Astrocyte (in vitro differentiated cells and primary cell): ENCODE results near the gene LRRC4. TPM values are rescaled to one million over a fixed set of nuclear protein-coding genes. Genes with fewer than 3 reads are reported as not detected.
A peak's percentile ranks its signal among the peaks of the same experiment; 100 is the strongest.

Source experiments
- DNase-seq: peaks from one replicate; pipeline ENCODE4 v3.0.0-alpha.2; 2010; ENCODE audit warnings: low read depth
- FAIRE-seq: peaks from 2 replicates; lab custom pipeline; 2011; peaks lifted over from hg19 to GRCh38; lab: Jason Lieb, UNC
- H2AFZ ChIP-seq: 2 replicates; pipeline ENCODE4 v1.6.0; 2012; ENCODE audit warnings: low read depth, low read length, inconsistent platforms
- H3K27ac ChIP-seq: 2 replicates; pipeline ENCODE4 v1.5.1; 2011; ENCODE audit warnings: low read depth, low read length, inconsistent platforms
- H3K27me3 ChIP-seq: 2 replicates; pipeline ENCODE4 v1.6.0; 2011; ENCODE audit warnings: low read length, inconsistent platforms; ENCODE audit not compliant: insufficient read depth
- H3K36me3 ChIP-seq: 2 replicates; pipeline ENCODE4 v1.5.1; 2011; ENCODE audit warnings: low read length, inconsistent platforms; ENCODE audit not compliant: insufficient read depth
- H3K4me1 ChIP-seq: 2 replicates; pipeline ENCODE4 v1.5.1; 2011; ENCODE audit warnings: low read length, inconsistent platforms; ENCODE audit not compliant: insufficient read depth
- H3K4me2 ChIP-seq: 2 replicates; pipeline ENCODE4 v1.6.0; 2012; ENCODE audit warnings: low read length, inconsistent platforms
- H3K4me3 ChIP-seq: 2 replicates; pipeline ENCODE4 v1.5.1; 2011; ENCODE audit warnings: low read depth, mild to moderate bottlenecking, low read length, inconsistent platforms; ENCODE audit not compliant: insufficient read depth
- H3K79me2 ChIP-seq: 2 replicates; pipeline ENCODE4 v1.6.0; 2012; ENCODE audit warnings: mild to moderate bottlenecking, low read length, inconsistent platforms; ENCODE audit not compliant: insufficient read depth
- H3K9ac ChIP-seq: 2 replicates; pipeline ENCODE4 v1.6.0; 2012; ENCODE audit warnings: mild to moderate bottlenecking, low read length, inconsistent platforms
- H3K9me3 ChIP-seq: 2 replicates; pipeline ENCODE4 v1.5.1; 2012; ENCODE audit warnings: low read depth, mild to moderate bottlenecking, low read length, inconsistent platforms; ENCODE audit not compliant: insufficient read depth
- H4K20me1 ChIP-seq: 2 replicates; pipeline ENCODE4 v1.6.0; 2012; ENCODE audit warnings: low read length, inconsistent platforms; ENCODE audit not compliant: insufficient read depth
- H3K27ac Mint-ChIP-seq: one replicate; pipeline ENCODE4 v1.8.0; 2021; ENCODE audit warnings: mild to moderate bottlenecking, mixed read lengths; ENCODE audit not compliant: unreplicated experiment
- H3K27me3 Mint-ChIP-seq: one replicate; pipeline ENCODE4 v1.8.0; 2021; ENCODE audit warnings: low read depth, mixed read lengths; ENCODE audit not compliant: unreplicated experiment
- H3K36me3 Mint-ChIP-seq: one replicate; pipeline ENCODE4 v1.8.0; 2021; ENCODE audit warnings: low read depth, mixed read lengths; ENCODE audit not compliant: unreplicated experiment
- H3K4me1 Mint-ChIP-seq: one replicate; pipeline ENCODE4 v1.8.0; 2021; ENCODE audit warnings: low read depth, mixed read lengths; ENCODE audit not compliant: unreplicated experiment
- H3K4me3 Mint-ChIP-seq: one replicate; pipeline ENCODE4 v1.8.0; 2021; ENCODE audit warnings: mild to moderate bottlenecking, moderate library complexity, mixed read lengths; ENCODE audit not compliant: unreplicated experiment
- H3K9me3 Mint-ChIP-seq: one replicate; pipeline ENCODE4 v1.8.0; 2021; ENCODE audit warnings: mild to moderate bottlenecking, mixed read lengths; ENCODE audit not compliant: unreplicated experiment
- CTCF ChIP-seq: IDR thresholded peaks from 2 replicates; pipeline ENCODE4 v1.5.1; 2011; ENCODE audit warnings: low read depth, mild to moderate bottlenecking, inconsistent platforms, low read length, moderate library complexity; ENCODE audit not compliant: insufficient read depth
- EZH2 ChIP-seq: IDR thresholded peaks from 2 replicates; pipeline ENCODE4 v1.6.1; 2012; ENCODE audit warnings: mild to moderate bottlenecking, low read length, inconsistent platforms; ENCODE audit not compliant: insufficient read depth
- total RNA-seq: library from RNA; stranded (reverse); gene quantifications from 2 replicates; pipeline ENCODE4 v1.2.1, GENCODE V29; 2021

The LRRC4 gene
- total RNA-seq, 1 donor from 2014 or later, result 4.4 TPM

GRCh38 chr7:128059143-128059988 lies 28.1 kb upstream of the LRRC4 start:
- H3K4me3 Mint-ChIP-seq, result no peak overlapping the region
- H3K9ac ChIP-seq, result no peak overlapping the region

GRCh38 chr7:128057909-128058308 lies 26.7 kb upstream of the LRRC4 start:
- TF ChIP-seq CTCF (no peak), EZH2 (no peak)
- Mint-ChIP-seq H3K9me3 (no peaks in the 10 kb centered on the region), H3K36me3 (peaks cover 14% of the 10 kb centered on the region), H3K4me1 (peaks cover 65% of the 10 kb centered on the region), H3K27ac (peak overlapping the region; percentile 77), H3K4me3 (no peak overlapping the region), H3K27me3 (no peaks in the 10 kb centered on the region)
- Histone ChIP-seq H3K9ac (no peak overlapping the region), H2AFZ (no peak overlapping the region), H3K4me2 (peak overlapping the region; percentile 70), H3K27ac (no peak overlapping the region), H3K9me3 (no peaks in the 10 kb centered on the region), H3K4me1 (peaks cover 36% of the 10 kb centered on the region), H3K36me3 (no peaks in the 10 kb centered on the region), H4K20me1 (peaks cover 92% of the 10 kb centered on the region), H3K79me2 (no peaks in the 10 kb centered on the region), H3K4me3 (no peak overlapping the region), H3K27me3 (no peaks in the 10 kb centered on the region)
- no peak for DNase-seq
- no peak for FAIRE-seq

More at GRCh38 chr7:128059143-128059988, 28.1 kb upstream of the LRRC4 start:
- Histone ChIP-seq H3K9me3 (no peaks in the 10 kb centered on the region), H3K4me2 (no peak overlapping the region), H3K27me3 (no peaks in the 10 kb centered on the region), H4K20me1 (peaks cover 92% of the 10 kb centered on the region), H3K27ac (no peak overlapping the region), H3K79me2 (no peaks in the 10 kb centered on the region), H3K4me1 (peaks cover 37% of the 10 kb centered on the region), H2AFZ (no peak overlapping the region), H3K4me3 (no peak overlapping the region), H3K36me3 (no peaks in the 10 kb centered on the region)
- DNase-seq (peak; percentile 38), FAIRE-seq (no peak)
- Mint-ChIP-seq H3K9me3 (no peaks in the 10 kb centered on the region), H3K27me3 (no peaks in the 10 kb centered on the region), H3K27ac (peak overlapping the region; percentile 19), H3K36me3 (peaks cover 21% of the 10 kb centered on the region), H3K4me1 (peaks cover 70% of the 10 kb centered on the region)
- TF ChIP-seq EZH2, result no peak

- Histone ChIP-seq H3K27me3 (no peaks in the 10 kb centered on the region), H3K4me3 (no peak overlapping the region), H3K9ac (peak overlapping the region; percentile 1), H3K27ac (peak overlapping the region; percentile 49), H3K9me3 (no peaks in the 10 kb centered on the region), H3K79me2 (no peaks in the 10 kb centered on the region), H4K20me1 (peaks cover 92% of the 10 kb centered on the region), H3K4me1 (peaks cover 36% of the 10 kb centered on the region), H3K4me2 (peak overlapping the region; percentile 70), H3K36me3 (no peaks in the 10 kb centered on the region), H2AFZ (no peak overlapping the region)
- Mint-ChIP-seq H3K27ac (peak overlapping the region; percentile 77), H3K4me3 (peak overlapping the region; percentile 47), H3K36me3 (peaks cover 11% of the 10 kb centered on the region), H3K4me1 (peaks cover 57% of the 10 kb centered on the region), H3K27me3 (no peaks in the 10 kb centered on the region), H3K9me3 (no peaks in the 10 kb centered on the region)
- FAIRE-seq (peak; percentile 87), DNase-seq (peak; percentile 94)
- TF ChIP-seq EZH2 (no peak), CTCF (no peak)
These were observed 25.7 kb upstream of the LRRC4 start for GRCh38 chr7:128056901-128057300.
